ENCODE data around the gene ORMDL2. TPM values are rescaled to one million over a fixed set of nuclear protein-coding genes. Genes with fewer than 3 reads are reported as not detected.
"Not testable (repeated sequence)": the region's sequence is repeated elsewhere in the genome, so short reads cannot be mapped to it uniquely, and the experiment has no call there.

Gene ORMDL2
- total RNA-seq, 4 donors from 2014 or later, result 29.9 to 31.9 (median 31.1) TPM

GRCh38 chr12:55861396-55861795 is 43.6 kb downstream of the ORMDL2 start:
- H3K36me3 ChIP-seq, result no peaks in the 10 kb centered on the region
- intact Hi-C loops (cut with DNase I), result no loop called here
- no peaks in the 10 kb centered on the region for H3K4me1 ChIP-seq
- DNase-seq, result no peak
- H3K4me3 ChIP-seq, result no peak overlapping the region
- H3K9me3 ChIP-seq, result peaks cover 0 to 12% (median 7%) of the 10 kb centered on the region in 3 donors
- H3K27ac ChIP-seq, result no peak overlapping the region
- 81 to 82% methylated on average over 6 to 8 of the region's 8 CpGs for WGBS, 2 donors
- no peak for TF ChIP-seq POLR2A (IDR thresholded peaks at IDR 0.05)
- TF ChIP-seq, protein P1, sequence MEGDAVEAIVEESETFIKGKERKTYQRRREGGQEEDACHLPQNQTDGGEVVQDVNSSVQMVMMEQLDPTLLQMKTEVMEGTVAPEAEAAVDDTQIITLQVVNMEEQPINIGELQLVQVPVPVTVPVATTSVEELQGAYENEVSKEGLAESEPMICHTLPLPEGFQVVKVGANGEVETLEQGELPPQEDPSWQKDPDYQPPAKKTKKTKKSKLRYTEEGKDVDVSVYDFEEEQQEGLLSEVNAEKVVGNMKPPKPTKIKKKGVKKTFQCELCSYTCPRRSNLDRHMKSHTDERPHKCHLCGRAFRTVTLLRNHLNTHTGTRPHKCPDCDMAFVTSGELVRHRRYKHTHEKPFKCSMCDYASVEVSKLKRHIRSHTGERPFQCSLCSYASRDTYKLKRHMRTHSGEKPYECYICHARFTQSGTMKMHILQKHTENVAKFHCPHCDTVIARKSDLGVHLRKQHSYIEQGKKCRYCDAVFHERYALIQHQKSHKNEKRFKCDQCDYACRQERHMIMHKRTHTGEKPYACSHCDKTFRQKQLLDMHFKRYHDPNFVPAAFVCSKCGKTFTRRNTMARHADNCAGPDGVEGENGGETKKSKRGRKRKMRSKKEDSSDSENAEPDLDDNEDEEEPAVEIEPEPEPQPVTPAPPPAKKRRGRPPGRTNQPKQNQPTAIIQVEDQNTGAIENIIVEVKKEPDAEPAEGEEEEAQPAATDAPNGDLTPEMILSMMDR (IDR thresholded peaks at IDR 0.05), result no peak
- no peaks in the 10 kb centered on the region for H3K27me3 ChIP-seq

DNA sequence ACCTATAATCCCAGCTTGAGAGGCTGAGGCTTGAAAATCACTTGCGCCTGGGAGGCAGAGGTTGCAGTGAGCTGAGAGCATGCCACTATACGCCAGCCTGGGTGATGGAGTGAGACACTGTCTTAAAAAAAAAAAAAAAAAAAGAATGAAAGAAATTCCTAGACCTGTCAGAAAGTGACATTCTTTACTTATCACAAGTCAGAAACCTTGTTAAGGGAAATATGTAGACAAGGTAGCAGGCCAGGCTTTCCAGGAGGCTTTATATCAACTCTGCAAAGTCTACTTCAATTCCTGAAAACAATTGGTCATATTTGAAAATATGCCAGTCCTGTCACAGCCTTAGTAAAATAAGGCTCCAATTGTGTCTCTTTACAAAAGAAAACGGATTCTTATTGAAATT is 44.0 kb downstream of the ORMDL2 start:
- 84 to 87% methylated on average over 3 of the region's 3 CpGs for WGBS, 2 donors
- no peak for TF ChIP-seq POLR2A (IDR thresholded peaks at IDR 0.05)
- intact Hi-C loops (cut with DNase I), result no loop called here

GRCh38 chr12:55862286-55862685 is 44.4 kb downstream of the ORMDL2 start:
- Histone ChIP-seq H3K4me3 (no peak overlapping the region), H3K4me1 (no peaks in the 10 kb centered on the region), H3K27me3 (no peaks in the 10 kb centered on the region), H3K9me3 (peaks cover 0 to 12% (median 7%) of the 10 kb centered on the region in 3 donors), H3K27ac (no peak overlapping the region), H3K36me3 (no peaks in the 10 kb centered on the region)
- intact Hi-C loops (cut with DNase I), result no loop called here
- TF ChIP-seq, protein P1 (IDR thresholded peaks at IDR 0.05), result no peak
- TF ChIP-seq POLR2A (IDR thresholded peaks at IDR 0.05), result no peak
- no peak for DNase-seq

More for the DNA sequence above, 44.0 kb downstream of the ORMDL2 start:
- H3K4me1 ChIP-seq, result no peaks in the 10 kb centered on the region
- no peak overlapping the region for H3K27ac ChIP-seq
- H3K4me3 ChIP-seq, result no peak overlapping the region
- H3K27me3 ChIP-seq, result no peaks in the 10 kb centered on the region
- no peaks in the 10 kb centered on the region for H3K36me3 ChIP-seq
- DNase-seq, result no peak
- H3K9me3 ChIP-seq, result peaks cover 0 to 12% (median 7%) of the 10 kb centered on the region in 3 donors

DNA sequence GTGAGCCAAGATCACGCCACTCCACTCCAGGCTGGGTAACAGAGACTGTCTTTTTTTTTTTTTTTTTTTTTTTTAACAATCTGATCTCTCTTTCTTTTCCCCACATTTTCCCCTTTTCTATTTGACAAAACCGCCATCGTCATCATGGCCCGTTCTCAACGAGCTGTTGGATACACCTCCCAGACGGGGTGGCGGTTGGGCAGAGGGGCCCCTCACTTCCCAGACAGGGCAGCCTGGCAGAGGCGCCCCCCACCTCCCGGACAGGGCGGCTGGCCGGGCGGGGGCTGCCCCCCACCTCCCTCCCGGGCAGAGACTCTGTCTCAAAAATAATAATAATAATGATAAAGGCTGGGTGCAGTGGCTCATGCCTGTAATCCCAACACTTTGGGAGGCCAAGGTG is 45.1 kb downstream of the ORMDL2 start:
- H3K27me3 ChIP-seq; H3K4me1 ChIP-seq; H3K4me3 ChIP-seq; DNase-seq; intact Hi-C loops (cut with DNase I); H3K27ac ChIP-seq; H3K36me3 ChIP-seq: not testable (repeated sequence)
- 88 to 99% methylated on average over 1 to 6 of the region's 13 CpGs for WGBS, 2 donors
- H3K9me3 ChIP-seq, result peaks cover 0 to 12% (median 7%) of the 10 kb centered on the region in 3 donors

DNA sequence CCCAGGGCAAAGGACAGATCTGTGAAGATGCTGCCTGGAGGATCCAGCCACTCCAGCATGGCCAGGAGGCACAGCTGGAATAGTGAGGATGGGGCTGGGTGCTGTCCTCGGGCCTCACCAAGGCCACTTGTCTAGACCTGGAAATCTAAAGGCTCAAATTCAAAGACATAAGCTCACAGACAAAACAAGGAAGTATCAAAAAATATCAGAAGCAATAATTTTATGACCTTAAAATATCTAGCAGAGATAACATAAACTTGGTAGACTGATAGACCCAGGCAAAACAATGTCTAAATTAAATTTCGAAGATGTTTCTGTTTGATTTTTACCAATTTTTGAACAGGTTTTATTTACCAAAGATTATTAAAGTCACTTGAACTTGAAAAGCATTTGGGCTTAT is 47.5 kb downstream of the ORMDL2 start:
- TF ChIP-seq, protein P1 (IDR thresholded peaks at IDR 0.05), result no peak
- TF ChIP-seq POLR2A (IDR thresholded peaks at IDR 0.05), result no peak
- Histone ChIP-seq H3K9me3 (peaks cover 0 to 12% (median 7%) of the 10 kb centered on the region in 3 donors), H3K27ac (no peak overlapping the region), H3K27me3 (no peaks in the 10 kb centered on the region), H3K36me3 (no peaks in the 10 kb centered on the region), H3K4me1 (no peaks in the 10 kb centered on the region), H3K4me3 (no peak overlapping the region)
- 79 to 96% methylated on average over 2 of the region's 2 CpGs for whole genome bisulfite sequencing, 2 donors
- intact Hi-C loops (cut with DNase I), result no loop called here
- no peak for DNase-seq

GRCh38 chr12:55866454-55867004 is 48.7 kb downstream of the ORMDL2 start:
- WGBS, 2 donors, result 92 to 94% methylated on average over 3 of the region's 3 CpGs
- intact Hi-C loops (cut with DNase I), result not testable (repeated sequence)

More at GRCh38 chr12:55866454-55867004, 48.7 kb downstream of the ORMDL2 start:
- H3K4me3 ChIP-seq, H3K36me3 ChIP-seq, H3K27me3 ChIP-seq, DNase-seq, H3K27ac ChIP-seq, H3K4me1 ChIP-seq: not testable (repeated sequence)
- peaks cover 0 to 12% (median 7%) of the 10 kb centered on the region in 3 donors for H3K9me3 ChIP-seq

Other genes starting within 250 kb of the ORMDL2 start
- gene OR2AP1, start 245.6 kb upstream of the ORMDL2 start, total RNA-seq, result not detected
- not detected for gene OR10P1, start 181.1 kb upstream of the ORMDL2 start, total RNA-seq
- 10 to 100 TPM in 2 of 4 donors, 1 to 10 TPM in 2; 1.1 to 26.3 (median 10.5) TPM for gene ITGA7, start 110.1 kb upstream of the ORMDL2 start, total RNA-seq
- 100 to 1,000 TPM; 117 to 211 (median 178) TPM for gene BLOC1S1, start 102.0 kb upstream of the ORMDL2 start, total RNA-seq
- gene RDH5, start 97.6 kb upstream of the ORMDL2 start, total RNA-seq, result 10 to 100 TPM in 1 of 4 donors, 1 to 10 TPM in 3; 1.3 to 13.5 (median 4.1) TPM
- gene CD63, start 89.0 kb upstream of the ORMDL2 start, total RNA-seq, result 100 to 1,000 TPM; 144 to 349 (median 264) TPM
- gene GDF11, start 74.9 kb upstream of the ORMDL2 start, total RNA-seq, result 1 to 10 TPM in 3 of 4 donors, under 1 TPM in 1; 0.19 to 1.9 (median 1.5) TPM
- 10 to 100 TPM; 22.6 to 60.1 (median 53.7) TPM for gene SARNP, start 317 bp upstream of the ORMDL2 start, total RNA-seq
- gene DNAJC14, start 11.5 kb downstream of the ORMDL2 start, total RNA-seq, result 10 to 100 TPM; 15.3 to 30.2 (median 19.9) TPM
- gene MMP19, start 24.9 kb downstream of the ORMDL2 start, total RNA-seq, result 1 to 10 TPM; 1.5 to 3.1 (median 1.8) TPM
- 100 to 1,000 TPM in 1 of 4 donors, 10 to 100 TPM in 3; 60.7 to 107 (median 85.0) TPM for gene PYM1, start 109.9 kb downstream of the ORMDL2 start, total RNA-seq
- 100 to 1,000 TPM in 3 of 4 donors, 10 to 100 TPM in 1; 95.7 to 209 (median 159) TPM for gene DGKA, start 113.1 kb downstream of the ORMDL2 start, total RNA-seq
- gene PMEL, start 148.0 kb downstream of the ORMDL2 start, total RNA-seq, result 1 to 10 TPM in 1 of 4 donors, under 1 TPM in 3; 0.48 to 3.4 (median 0.67) TPM
- 10 to 100 TPM; 11.1 to 22.6 (median 17.0) TPM for gene CDK2, start 148.8 kb downstream of the ORMDL2 start, total RNA-seq
- 10 to 100 TPM; 78.2 to 94.2 (median 86.4) TPM for gene RAB5B, start 156.0 kb downstream of the ORMDL2 start, total RNA-seq
- 10 to 100 TPM; 16.0 to 30.0 (median 18.5) TPM for gene SUOX, start 179.2 kb downstream of the ORMDL2 start, total RNA-seq
- gene IKZF4, start 203.0 kb downstream of the ORMDL2 start, total RNA-seq, result 1 to 10 TPM; 1.2 to 2.0 (median 1.9) TPM
- 1,000 to 10,000 TPM in 2 of 4 donors, 100 to 1,000 TPM in 2; 381 to 1,639 (median 1,040) TPM for gene RPS26, start 223.9 kb downstream of the ORMDL2 start, total RNA-seq

Measured in esophagus squamous epithelium (tissue), 5 donors.